ENCODE results near the gene RTL1. TPM values are rescaled to one million over a fixed set of nuclear protein-coding genes. Genes with fewer than 3 reads are reported as not detected.

Gene RTL1
- total RNA-seq, 1 experiment from 2014 or later = not detected

GRCh38 chr14:100874411-100875091 is 29.0 kb downstream of the RTL1 start:
- Histone ChIP-seq H3K36me3 (ENCODE audit: low read depth, low read length) (no peaks in the 10 kb centered on the region), H3K9ac (ENCODE audit: low read length) (no peak overlapping the region), H4K20me1 (ENCODE audit: low read length) (no peaks in the 10 kb centered on the region), H3K79me2 (ENCODE audit: low read length) (no peaks in the 10 kb centered on the region), H3K9me3 (ENCODE audit: low read length) (no peaks in the 10 kb centered on the region), H3K4me3 (ENCODE audit: low read length) (no peak overlapping the region), H3K27me3 (ENCODE audit: low read length) (no peaks in the 10 kb centered on the region), H3K4me1 (ENCODE audit: insufficient read depth, low read length) (no peaks in the 10 kb centered on the region), H3K27ac (ENCODE audit: low read length) (no peak overlapping the region), H3K4me2 (ENCODE audit: low read length) (no peak overlapping the region), H3F3A (ENCODE audit: low read length, unreplicated experiment) (no peaks in the 10 kb centered on the region), H3K9me2 (replicated peaks; ENCODE audit: low read length) (no peaks in the 10 kb centered on the region), H2AFZ (ENCODE audit: low read length) (no peak overlapping the region)
- DNase-seq = no peak
- no peak for TF ChIP-seq EZH2phosphoT487 (IDR thresholded peaks at IDR 0.05; ENCODE audit: borderline replicate concordance, low read length)
- ChIA-PET CTCF (no interaction called here), POLR2A (ENCODE audit: unreplicated experiment) (no interaction called here)
- BruUV-seq (replicated peaks) = no TSS peak
- intact Hi-C loops (cut with micrococcal nuclease) = no loop called here
- ATAC-seq = no peak

DNA sequence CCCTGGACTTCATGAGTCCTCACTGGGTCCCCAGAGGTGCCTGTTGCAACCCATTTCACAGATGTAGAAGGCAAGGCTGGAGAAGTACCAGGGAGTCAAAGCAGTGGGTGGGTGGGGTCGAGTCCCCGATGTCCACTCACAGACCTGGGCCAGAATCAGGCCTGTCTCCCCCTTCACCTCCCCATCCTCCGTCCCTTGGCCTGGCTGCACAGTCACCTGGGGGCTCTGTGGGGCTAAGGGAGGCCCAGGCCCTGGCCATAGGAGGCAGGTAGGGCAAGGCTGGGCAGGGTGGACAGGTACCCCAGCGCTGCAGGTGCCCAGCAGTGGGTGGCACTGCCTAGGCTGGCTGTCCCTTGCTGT is 29.5 kb downstream of the RTL1 start:
- BruUV-seq (replicated peaks) = no TSS peak
- no peaks in the 10 kb centered on the region for H4K20me1 ChIP-seq (ENCODE audit: low read length)

DNA sequence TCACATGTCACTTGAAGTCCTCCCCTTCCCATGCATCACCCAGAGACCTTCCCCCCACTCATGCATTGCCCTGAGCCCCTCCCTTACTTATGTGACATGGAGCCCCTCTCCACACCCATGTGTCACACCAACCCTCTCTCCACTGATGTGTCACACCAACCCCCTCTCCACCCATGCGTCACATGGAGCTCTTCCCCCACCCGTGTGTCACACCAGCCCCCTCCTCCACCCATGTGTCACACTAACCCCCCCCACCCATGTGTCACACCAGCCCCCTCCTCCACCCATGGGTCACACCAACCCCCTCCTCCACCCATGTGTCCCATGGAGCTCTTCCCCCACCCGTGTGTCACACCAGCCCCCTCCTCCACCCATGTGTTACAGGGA is 30.4 kb downstream of the RTL1 start:
- intact Hi-C loops (cut with micrococcal nuclease) = no loop called here
- no peaks in the 10 kb centered on the region for H3K27me3 ChIP-seq (ENCODE audit: low read length)
- TF ChIP-seq EZH2 (IDR thresholded peaks at IDR 0.05; ENCODE audit: low read length, unreplicated experiment) (no peak), CTCF (conservative IDR thresholded peaks at IDR 0.05; ENCODE audit: low read depth, low read length) (no peak), EZH2phosphoT487 (IDR thresholded peaks at IDR 0.05; ENCODE audit: borderline replicate concordance, low read length) (no peak)
- H3K4me1 ChIP-seq (ENCODE audit: insufficient read depth, low read length) = no peaks in the 10 kb centered on the region
- ATAC-seq (no peak), DNase-seq (no peak)
- no TSS peak for BruUV-seq (replicated peaks)
- H3K9ac ChIP-seq (ENCODE audit: low read length) = no peak overlapping the region
- no peak overlapping the region for H3K4me3 ChIP-seq (ENCODE audit: low read length)
- H4K20me1 ChIP-seq (ENCODE audit: low read length) = no peaks in the 10 kb centered on the region
- no peaks in the 10 kb centered on the region for H3K36me3 ChIP-seq (ENCODE audit: low read depth, low read length)
- ChIA-PET CTCF (no interaction called here), POLR2A (ENCODE audit: unreplicated experiment) (no interaction called here)
- H3F3A ChIP-seq (ENCODE audit: low read length, unreplicated experiment) = no peaks in the 10 kb centered on the region
- no peak overlapping the region for H3K4me2 ChIP-seq (ENCODE audit: low read length)
- H3K79me2 ChIP-seq (ENCODE audit: low read length) = no peaks in the 10 kb centered on the region
- no peaks in the 10 kb centered on the region for H3K9me2 ChIP-seq (replicated peaks; ENCODE audit: low read length)
- no peak overlapping the region for H3K27ac ChIP-seq (ENCODE audit: low read length)
- H2AFZ ChIP-seq (ENCODE audit: low read length) = no peak overlapping the region
- H3K9me3 ChIP-seq (ENCODE audit: low read length) = no peaks in the 10 kb centered on the region

More for the DNA sequence above, 29.5 kb downstream of the RTL1 start:
- no peaks in the 10 kb centered on the region for H3K27me3 ChIP-seq (ENCODE audit: low read length)
- H3K9me3 ChIP-seq (ENCODE audit: low read length) = no peaks in the 10 kb centered on the region
- no peaks in the 10 kb centered on the region for H3F3A ChIP-seq (ENCODE audit: low read length, unreplicated experiment)
- H2AFZ ChIP-seq (ENCODE audit: low read length) = no peak overlapping the region
- H3K4me2 ChIP-seq (ENCODE audit: low read length) = no peak overlapping the region
- ChIA-PET POLR2A (ENCODE audit: unreplicated experiment) (no interaction called here), CTCF (no interaction called here)
- intact Hi-C loops (cut with micrococcal nuclease) = no loop called here
- no peak overlapping the region for H3K27ac ChIP-seq (ENCODE audit: low read length)
- ATAC-seq (no peak), DNase-seq (no peak)
- H3K79me2 ChIP-seq (ENCODE audit: low read length) = no peaks in the 10 kb centered on the region
- H3K36me3 ChIP-seq (ENCODE audit: low read depth, low read length) = no peaks in the 10 kb centered on the region
- TF ChIP-seq EZH2 (IDR thresholded peaks at IDR 0.05; ENCODE audit: low read length, unreplicated experiment) = no peak
- TF ChIP-seq EZH2phosphoT487 (IDR thresholded peaks at IDR 0.05; ENCODE audit: borderline replicate concordance, low read length) = no peak
- no peak for TF ChIP-seq CTCF (conservative IDR thresholded peaks at IDR 0.05; ENCODE audit: low read depth, low read length)
- H3K4me1 ChIP-seq (ENCODE audit: insufficient read depth, low read length) = no peaks in the 10 kb centered on the region
- H3K4me3 ChIP-seq (ENCODE audit: low read length) = no peak overlapping the region
- no peaks in the 10 kb centered on the region for H3K9me2 ChIP-seq (replicated peaks; ENCODE audit: low read length)
- no peak overlapping the region for H3K9ac ChIP-seq (ENCODE audit: low read length)

Data from PC-3 (cell line).